Endothelial cell of umbilical vein (primary cell): ENCODE data around the gene MAP2K7. TPM values are rescaled to one million over a fixed set of nuclear protein-coding genes. Genes with fewer than 3 reads are reported as not detected.

Experiments
- BruUV-seq: library from RNA; stranded (reverse); fragments of 400-500 nt; replicated peaks from 2 replicates; lab custom pipeline; 2021; lab: Mats Ljungman, UMichigan
- CTCF ChIA-PET: fragments of 300-600, 350-600 bp; sonication (Branson Sonifier 250); formaldehyde crosslinking; loops from one replicate; lab custom pipeline; 2021; ENCODE audit warnings: antibody characterized with exemption, inconsistent platforms; lab: Charles Lee
- POLR2A ChIA-PET: fragments of 300-600, 350-600 bp; sonication (Branson Sonifier 250); formaldehyde crosslinking; loops from one replicate; lab custom pipeline; 2021; ENCODE audit warnings: antibody characterized with exemption, inconsistent platforms; lab: Charles Lee
- DNase-seq: peaks from one replicate; pipeline ENCODE4 v3.0.0-alpha.2; 2011; ENCODE audit warnings: low read depth, low spot score
- FAIRE-seq: peaks from 2 replicates; lab custom pipeline; 2011; peaks lifted over from hg19 to GRCh38; lab: Jason Lieb, UNC
- H2AFZ ChIP-seq: 2 replicates; pipeline ENCODE4 v1.6.0; 2012; ENCODE audit warnings: low read depth, low read length, control low read depth, inconsistent platforms
- H3K27ac ChIP-seq: 2 replicates; pipeline ENCODE4 v1.5.1; 2011; ENCODE audit warnings: low read depth, mild to moderate bottlenecking, control low read depth, low read length, moderate library complexity; ENCODE audit not compliant: insufficient read depth
- H3K27me3 ChIP-seq, 2 experiments: 2 replicates each; pipeline versions ENCODE4 v1.6.0 to v1.6.1; 2011; ENCODE audit warnings: low read length in 2 of 2, mixed read lengths in 1 of 2; ENCODE audit not compliant: control insufficient read depth in 2 of 2, insufficient read depth in 2 of 2
- H3K36me3 ChIP-seq, 2 experiments: 2 replicates in 1 of 2; 3 replicates in 1 of 2; pipeline ENCODE4 v1.5.1; 2011; ENCODE audit warnings: low read length in 2 of 2, mild to moderate bottlenecking in 1 of 2, moderate library complexity in 1 of 2; ENCODE audit not compliant: control insufficient read depth in 2 of 2, insufficient read depth in 2 of 2; ENCODE audit errors: extremely low read depth in 1 of 2
- H3K4me1 ChIP-seq: 3 replicates; pipeline ENCODE4 v1.5.1; 2011; ENCODE audit warnings: mild to moderate bottlenecking, low read length; ENCODE audit not compliant: control insufficient read depth, insufficient read depth; ENCODE audit errors: extremely low read depth
- H3K4me2 ChIP-seq: 2 replicates; pipeline ENCODE4 v1.6.1; 2011; ENCODE audit warnings: low read length, control low read depth, mixed read lengths; ENCODE audit not compliant: insufficient read depth
- H3K4me3 ChIP-seq, 3 experiments: fragments of 200-600 bp in 1 of 3; sonication (generic), shearing (Covaris generic) in 1 of 3; replicated peaks in 1 of 3; 2 replicates each; pipeline ENCODE4 v1.5.1; 2011 to 2016; ENCODE audit warnings: control low read depth in 3 of 3, low read length in 3 of 3, mild to moderate bottlenecking in 2 of 3, inconsistent platforms in 1 of 3, low read depth in 1 of 3, moderate library complexity in 1 of 3; ENCODE audit not compliant: insufficient read depth in 1 of 3
- H3K79me2 ChIP-seq: 2 replicates; pipeline ENCODE4 v1.6.0; 2012; ENCODE audit warnings: low read length, inconsistent platforms; ENCODE audit not compliant: control insufficient read depth, insufficient read depth
- H3K9ac ChIP-seq: replicated peaks from 2 replicates; pipeline ENCODE3; 2011; ENCODE audit warnings: low read length, control low read depth; ENCODE audit not compliant: insufficient read depth; ENCODE audit errors: extremely low read depth
- H3K9me1 ChIP-seq: replicated peaks from 3 replicates; pipeline ENCODE4 v1.6.0; 2011; ENCODE audit warnings: mild to moderate bottlenecking, low read length; ENCODE audit not compliant: control insufficient read depth, insufficient read depth; ENCODE audit errors: extremely low read depth
- H3K9me3 ChIP-seq: replicated peaks from 2 replicates; pipeline ENCODE4 v1.5.1; 2012; ENCODE audit warnings: low read length, inconsistent platforms; ENCODE audit not compliant: control insufficient read depth, insufficient read depth
- H4K20me1 ChIP-seq: replicated peaks from 2 replicates; pipeline ENCODE3; 2011; ENCODE audit warnings: mild to moderate bottlenecking, low read length; ENCODE audit not compliant: control insufficient read depth, insufficient read depth; ENCODE audit errors: extremely low read depth
- EZH2 ChIP-seq: IDR thresholded peaks from 2 replicates; pipeline ENCODE4 v1.6.1; 2012; ENCODE audit warnings: borderline replicate concordance, low read depth, mild to moderate bottlenecking, moderate library complexity, low read length, inconsistent platforms; ENCODE audit not compliant: severe bottlenecking
- FOS ChIP-seq: IDR thresholded peaks from 2 replicates; pipeline ENCODE4 v1.6.1; 2011; ENCODE audit warnings: mild to moderate bottlenecking, low read length, moderate library complexity, borderline replicate concordance; ENCODE audit not compliant: insufficient read depth
- GATA2 ChIP-seq: IDR thresholded peaks from 2 replicates; pipeline ENCODE4 v1.7.0; 2011; ENCODE audit warnings: low read depth, mild to moderate bottlenecking, moderate library complexity, mixed read lengths, low read length; ENCODE audit not compliant: insufficient read length, insufficient read depth
- JUN ChIP-seq: IDR thresholded peaks from 2 replicates; pipeline ENCODE4 v1.6.1; 2011; ENCODE audit warnings: borderline replicate concordance, low read depth; ENCODE audit not compliant: insufficient read length, insufficient read depth
- MYC ChIP-seq: IDR thresholded peaks from one replicate; pipeline ENCODE4 v1.6.1; 2011; ENCODE audit warnings: mild to moderate bottlenecking, low read depth, low read length
- POLR2A ChIP-seq: IDR thresholded peaks from 2 replicates; pipeline ENCODE4 v1.6.1; 2012; ENCODE audit warnings: low read depth, mild to moderate bottlenecking, control low read depth, low read length
- POLR2AphosphoS5 ChIP-seq: IDR thresholded peaks from 2 replicates; pipeline ENCODE4 v1.6.1; 2012; ENCODE audit warnings: low read depth, mild to moderate bottlenecking, control low read depth, low read length, moderate library complexity; ENCODE audit not compliant: insufficient read depth
- dilution Hi-C: fragments of 300-500 bp; cut with MboI; formaldehyde crosslinking; loops from one replicate; pipeline ENCODE4 v1.15.0; 2019; ENCODE audit warnings: low sequenced_read_pairs; ENCODE audit not compliant: extremely low pct_ligation_motif_present
- intact Hi-C: fragments of 100-400 bp; cut with micrococcal nuclease; formaldehyde crosslinking; loops from one replicate; pipeline ENCODE4 v1.10.0; 2022
- polyA plus RNA-seq, 4 experiments: library from polyadenylated mRNA; depleted of rRNA in 3 of 4; stranded (reverse) in 3 of 4; unstranded in 1 of 4; fragments of >200 nt; gene quantifications; 2 replicates each; pipeline versions ENCODE4 v1.2.1 to v1.2.3, GENCODE V29; 2011 to 2012; ENCODE audit warnings: missing spikeins in 1 of 4
- total RNA-seq: library from RNA; stranded (reverse); gene quantifications from 2 replicates; pipeline ENCODE4 v1.2.3, GENCODE V29; 2021
- TF ChIP-seq, protein P1 (sequence below), 2 donors: IDR thresholded peaks; 1 replicate in 1 of 2; 2 replicates in 1 of 2; pipeline ENCODE4 v1.5.1; 2011; ENCODE audit warnings: low read length in 2 of 2, mild to moderate bottlenecking in 2 of 2, moderate library complexity in 2 of 2, control low read depth in 1 of 2, inconsistent platforms in 1 of 2, low read depth in 1 of 2; ENCODE audit not compliant: insufficient read depth in 1 of 2; ENCODE audit errors: extremely low read depth in 1 of 2

The MAP2K7 gene
- total and polyA plus RNA-seq, 2 donors (not counting 3 experiments of a cell fraction or from before 2014, with no cell fraction given), result 13.8 to 36.0 TPM

DNA sequence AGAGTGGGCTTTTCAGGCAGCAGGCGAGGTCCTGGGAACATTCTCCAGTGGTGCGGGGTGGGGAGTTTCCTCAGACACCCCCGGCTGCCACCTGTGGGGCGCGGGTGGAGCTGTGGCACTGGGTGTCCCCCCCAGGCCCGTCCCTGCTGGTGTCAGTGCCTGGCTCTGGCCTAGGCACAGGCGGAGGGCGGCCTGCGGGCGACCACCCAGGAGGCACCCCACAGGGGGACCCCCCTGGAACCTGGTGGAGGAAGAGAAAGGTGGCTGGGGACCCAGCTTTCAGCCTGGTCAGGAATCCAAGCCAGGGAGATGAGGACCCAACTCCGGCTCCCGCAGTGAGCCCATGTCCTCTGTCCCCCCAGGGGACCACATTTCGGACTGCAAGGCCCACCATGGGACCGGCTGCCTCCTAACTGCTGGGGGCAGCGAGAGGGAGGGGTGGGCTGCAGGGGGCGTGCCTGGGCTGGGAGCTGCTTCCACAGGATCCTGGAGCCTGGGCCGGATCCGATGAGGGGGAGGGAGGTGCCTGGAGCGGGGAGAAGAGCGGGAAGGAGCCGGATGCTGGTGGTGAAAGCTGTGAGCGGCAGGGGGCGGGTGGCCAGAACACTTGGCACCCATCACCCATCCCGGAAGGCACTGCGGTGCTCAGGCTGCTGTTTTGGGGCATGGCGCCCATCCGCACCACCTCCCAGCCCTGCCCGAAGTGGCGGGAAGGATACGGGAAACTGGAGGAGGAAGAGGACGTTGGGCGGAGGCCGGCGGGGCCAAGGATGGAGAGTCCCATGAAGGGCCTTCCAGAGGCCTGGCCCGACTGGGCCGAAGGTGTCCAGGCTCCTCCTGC lies 27.8 kb downstream of the MAP2K7 start:
- Histone ChIP-seq H3K9me1 (no peaks in the 10 kb centered on the region), H2AFZ (no peak overlapping the region), H3K79me2 (no peaks in the 10 kb centered on the region), H3K4me2 (no peak overlapping the region), H3K27ac (no peak overlapping the region), H3K4me1 (peaks cover 14% of the 10 kb centered on the region), H3K9me3 (no peaks in the 10 kb centered on the region), H3K27me3 (no peaks in the 10 kb centered on the region), H3K4me3 (no peak overlapping the region), H4K20me1 (no peaks in the 10 kb centered on the region), H3K36me3 (peaks cover 8 to 50% of the 10 kb centered on the region in 2 experiments), H3K9ac (no peak overlapping the region)
- intact Hi-C loops, result no loop called here
- FAIRE-seq (no peak), DNase-seq (no peak)
- POLR2A ChIA-PET, result interaction anchor here (1.6 kb wide), 1 partner anchor 13 kb away, joined by 11 read pairs; the partner anchor contains the start of gene TIMM44
- dilution Hi-C loops, result no loop called here
- no TSS peak for BruUV-seq
- TF ChIP-seq GATA2, result no peak
- TF ChIP-seq MYC, result no peak
- no peak for TF ChIP-seq POLR2A
- no peak for TF ChIP-seq EZH2
- no peak for TF ChIP-seq POLR2AphosphoS5
- TF ChIP-seq, protein P1, sequence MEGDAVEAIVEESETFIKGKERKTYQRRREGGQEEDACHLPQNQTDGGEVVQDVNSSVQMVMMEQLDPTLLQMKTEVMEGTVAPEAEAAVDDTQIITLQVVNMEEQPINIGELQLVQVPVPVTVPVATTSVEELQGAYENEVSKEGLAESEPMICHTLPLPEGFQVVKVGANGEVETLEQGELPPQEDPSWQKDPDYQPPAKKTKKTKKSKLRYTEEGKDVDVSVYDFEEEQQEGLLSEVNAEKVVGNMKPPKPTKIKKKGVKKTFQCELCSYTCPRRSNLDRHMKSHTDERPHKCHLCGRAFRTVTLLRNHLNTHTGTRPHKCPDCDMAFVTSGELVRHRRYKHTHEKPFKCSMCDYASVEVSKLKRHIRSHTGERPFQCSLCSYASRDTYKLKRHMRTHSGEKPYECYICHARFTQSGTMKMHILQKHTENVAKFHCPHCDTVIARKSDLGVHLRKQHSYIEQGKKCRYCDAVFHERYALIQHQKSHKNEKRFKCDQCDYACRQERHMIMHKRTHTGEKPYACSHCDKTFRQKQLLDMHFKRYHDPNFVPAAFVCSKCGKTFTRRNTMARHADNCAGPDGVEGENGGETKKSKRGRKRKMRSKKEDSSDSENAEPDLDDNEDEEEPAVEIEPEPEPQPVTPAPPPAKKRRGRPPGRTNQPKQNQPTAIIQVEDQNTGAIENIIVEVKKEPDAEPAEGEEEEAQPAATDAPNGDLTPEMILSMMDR (IDR thresholded peaks at IDR 0.05; ENCODE audit: extremely low read depth in 1 of 2, insufficient read depth in 1 of 2, low read depth in 1 of 2, low read length in 2 of 2), result no peak
- TF ChIP-seq JUN, result no peak
- TF ChIP-seq FOS, result no peak
- CTCF ChIA-PET, result interaction anchor here (1.6 to 3.9 kb wide), 2 partner anchors 11 to 12 kb away, joined by 7 to 41 read pairs; partner anchors contain the start of genes SNAPC2 and TIMM44
